IMR-90 (cell line): Measurements from ENCODE around the gene AUTS2. TPM values are rescaled to one million over a fixed set of nuclear protein-coding genes. Genes with fewer than 3 reads are reported as not detected.

ENCODE experiments used
- ATAC-seq: fragments of 200-7000 bp; cut with Tn5 transposase; 2 replicates; pipeline ENCODE4 v1.9.1; 2020; ENCODE audit warnings: low read depth, mild to moderate bottlenecking, moderate library complexity
- BruUV-seq: library from RNA; stranded (reverse); fragments of 400-500 nt; replicated peaks from 2 replicates; lab custom pipeline; 2021; lab: Mats Ljungman, UMichigan
- CTCF ChIA-PET: fragments of 300-600 bp; formaldehyde crosslinking; extraction: SDS; loops from one replicate; lab custom pipeline; 2021; ENCODE audit warnings: antibody characterized with exemption; lab: Yijun Ruan, JAX
- POLR2A ChIA-PET: fragments of 300-600 bp; sonication (Branson Sonifier 250); formaldehyde crosslinking; loops from one replicate; lab custom pipeline; 2022; ENCODE audit warnings: antibody characterized with exemption; ENCODE audit not compliant: unreplicated experiment; lab: Charles Lee
- DNase-seq: peaks from one replicate; pipeline ENCODE4 v3.0.0; 2013
- H2AFZ ChIP-seq: replicated peaks from 2 replicates; pipeline ENCODE3; 2013; ENCODE audit warnings: low read length, mild to moderate bottlenecking; ENCODE audit not compliant: poor library complexity
- H2AK5ac ChIP-seq: 2 replicates; pipeline ENCODE4 v1.6.1; 2013; ENCODE audit warnings: low read depth, low read length, inconsistent platforms
- H2AK9ac ChIP-seq: replicated peaks from 2 replicates; pipeline ENCODE3; 2013; ENCODE audit warnings: mild to moderate bottlenecking, low read depth, low read length, moderate library complexity; ENCODE audit not compliant: poor library complexity
- H2BK120ac ChIP-seq: 2 replicates; pipeline ENCODE4 v1.6.1; 2013; ENCODE audit warnings: low read depth, low read length, inconsistent platforms
- H2BK15ac ChIP-seq: 3 replicates; pipeline ENCODE4 v1.6.1; 2013; ENCODE audit warnings: low read depth, low read length, inconsistent platforms
- H2BK20ac ChIP-seq: 2 replicates; pipeline ENCODE4 v1.6.1; 2013; ENCODE audit warnings: low read depth, mild to moderate bottlenecking, inconsistent platforms, low read length, moderate library complexity
- H2BK5ac ChIP-seq: 2 replicates; pipeline ENCODE4 v1.6.1; 2013; ENCODE audit warnings: mild to moderate bottlenecking, low read depth, low read length, inconsistent platforms; ENCODE audit not compliant: poor library complexity, severe bottlenecking
- H3K14ac ChIP-seq: replicated peaks from 2 replicates; pipeline ENCODE4 v1.6.1; 2013; ENCODE audit warnings: low read depth, low read length, inconsistent platforms
- H3K18ac ChIP-seq: 2 replicates; pipeline ENCODE4 v1.6.1; 2013; ENCODE audit warnings: low read depth, low read length, control low read depth
- H3K23ac ChIP-seq: 2 replicates; pipeline ENCODE4 v1.6.1; 2013; ENCODE audit warnings: low read depth, low read length, inconsistent platforms
- H3K27ac ChIP-seq: 2 replicates; pipeline ENCODE4 v1.5.1; 2013; ENCODE audit warnings: mild to moderate bottlenecking, control low read depth, low read length; ENCODE audit not compliant: insufficient read depth
- H3K27me3 ChIP-seq: 2 replicates; pipeline ENCODE4 v1.6.1; 2013; ENCODE audit warnings: low read length; ENCODE audit not compliant: control insufficient read depth, insufficient read depth
- H3K36me3 ChIP-seq: 2 replicates; pipeline ENCODE4 v1.6.1; 2013; ENCODE audit warnings: low read length, mixed read lengths; ENCODE audit not compliant: control insufficient read depth, insufficient read depth
- H3K4ac ChIP-seq: 2 replicates; pipeline ENCODE4 v1.6.1; 2013; ENCODE audit warnings: low read depth, low read length, inconsistent platforms
- H3K4me1 ChIP-seq: 2 replicates; pipeline ENCODE4 v1.6.1; 2013; ENCODE audit warnings: low read length, mixed read lengths; ENCODE audit not compliant: control insufficient read depth, insufficient read depth
- H3K4me2 ChIP-seq: 2 replicates; pipeline ENCODE4 v1.6.1; 2013; ENCODE audit warnings: low read depth, mild to moderate bottlenecking, control low read depth, low read length, moderate library complexity
- H3K4me3 ChIP-seq: 2 replicates; pipeline ENCODE4 v1.5.1; 2013; ENCODE audit warnings: low read depth, mild to moderate bottlenecking, control low read depth, low read length, moderate library complexity; ENCODE audit not compliant: insufficient read depth
- H3K56ac ChIP-seq: 2 replicates; pipeline ENCODE4 v1.6.1; 2013; ENCODE audit warnings: low read length, inconsistent platforms; ENCODE audit not compliant: insufficient read depth; ENCODE audit errors: extremely low read depth
- H3K79me1 ChIP-seq, 2 experiments: 2 replicates each; pipeline ENCODE4 v1.6.1; 2013; ENCODE audit warnings: low read length in 2 of 2, inconsistent platforms in 1 of 2, low read depth in 1 of 2
- H3K9ac ChIP-seq: 2 replicates; pipeline ENCODE4 v1.6.1; 2013; ENCODE audit warnings: low read depth, low read length, control low read depth
- H3K9me1 ChIP-seq: 2 replicates; pipeline ENCODE4 v1.6.1; 2013; ENCODE audit warnings: low read length, inconsistent platforms; ENCODE audit not compliant: insufficient read depth
- H3K9me3 ChIP-seq: 2 replicates; pipeline ENCODE4 v1.6.1; 2013; ENCODE audit warnings: low read length; ENCODE audit not compliant: control insufficient read depth, insufficient read depth
- H4K20me1 ChIP-seq: 2 replicates; pipeline ENCODE4 v1.6.1; 2013; ENCODE audit warnings: low read length, inconsistent platforms; ENCODE audit not compliant: insufficient read depth
- H4K5ac ChIP-seq: 2 replicates; pipeline ENCODE4 v1.6.1; 2013; ENCODE audit warnings: mild to moderate bottlenecking, low read depth, low read length, control low read depth
- H4K8ac ChIP-seq, 2 experiments: 2 replicates each; pipeline ENCODE4 v1.6.1; 2013; ENCODE audit warnings: low read depth in 2 of 2, low read length in 2 of 2, control low read depth in 1 of 2, inconsistent platforms in 1 of 2
- H4K91ac ChIP-seq: 2 replicates; pipeline ENCODE4 v1.6.1; 2013; ENCODE audit warnings: low read depth, low read length, inconsistent platforms; ENCODE audit not compliant: insufficient read depth
- BHLHE40 ChIP-seq: fragments of 150-350 bp; IDR thresholded peaks from 2 replicates; pipeline ENCODE4 v1.6.1; 2016; ENCODE audit warnings: mild to moderate bottlenecking, low read depth, low read length
- CHD1 ChIP-seq: IDR thresholded peaks from 2 replicates; pipeline ENCODE4 v1.6.1; 2012; ENCODE audit warnings: low read depth, low read length, improper control_type of control experiment
- ELK1 ChIP-seq: fragments of 150-350 bp; IDR thresholded peaks from 2 replicates; pipeline ENCODE4 v1.6.1; 2016; ENCODE audit warnings: low read depth, mild to moderate bottlenecking, low read length, moderate library complexity, borderline replicate concordance
- FOS ChIP-seq: fragments of 150-350 bp; IDR thresholded peaks from 2 replicates; pipeline ENCODE4 v1.6.1; 2016; ENCODE audit warnings: low read depth, low read length
- MAFK ChIP-seq: IDR thresholded peaks from 2 replicates; pipeline ENCODE4 v1.6.1; 2012; ENCODE audit warnings: low read depth, low read length, improper control_type of control experiment
- NFE2L2 ChIP-seq: fragments of 150-350 bp; IDR thresholded peaks from 2 replicates; pipeline ENCODE4 v1.6.1; 2016; ENCODE audit warnings: low read depth, mild to moderate bottlenecking, low read length
- POLR2A ChIP-seq: IDR thresholded peaks from 2 replicates; pipeline ENCODE4 v1.6.1; 2012; ENCODE audit warnings: mild to moderate bottlenecking, low read depth, low read length
- RAD21 ChIP-seq: IDR thresholded peaks from 2 replicates; pipeline ENCODE4 v1.6.1; 2012; ENCODE audit warnings: low read length, improper control_type of control experiment
- SMC3 ChIP-seq: fragments of 150-350 bp; IDR thresholded peaks from 2 replicates; pipeline ENCODE4 v1.6.1; 2016; ENCODE audit warnings: low read depth, mild to moderate bottlenecking, antibody characterized with exemption, low read length, moderate library complexity
- USF2 ChIP-seq: fragments of 150-350 bp; IDR thresholded peaks from 2 replicates; pipeline ENCODE4 v1.6.1; 2017; ENCODE audit warnings: mild to moderate bottlenecking, antibody characterized with exemption, low read length, low read depth
- WGBS, 2 experiments: methylation state at CpG; one replicate each; pipeline versions ENCODE4 v1.1.5 to v1.1.7; 2013; ENCODE audit warnings: missing lambda C conversion rate in 2 of 2; ENCODE audit not compliant: insufficient read length in 1 of 2; ENCODE audit errors: extremely low coverage in 2 of 2; 5-methylcytosine and 5-hydroxymethylcytosine counted together
- dilution Hi-C: fragments of 300-500 bp; cut with HindIII; formaldehyde crosslinking; loops from one replicate; pipeline ENCODE4 v1.14.3; 2018; ENCODE audit warnings: low sequenced_read_pairs; ENCODE audit not compliant: unreplicated experiment
- in situ Hi-C: fragments of 300-500 bp; cut with MboI; formaldehyde crosslinking; loops from 3 replicates; pipeline ENCODE4 v1.14.3; 2019; ENCODE audit warnings: low sequenced_read_pairs, inconsistent platforms, mixed read lengths
- intact Hi-C: fragments of 100-400 bp; cut with micrococcal nuclease; formaldehyde crosslinking; loops from 2 replicates; pipeline ENCODE4 v1.10.0; 2022
- polyA plus RNA-seq, 3 experiments: library from polyadenylated mRNA; depleted of rRNA; stranded (reverse); fragments of >200 nt; gene quantifications; 2 replicates each; pipeline ENCODE4 v1.2.3, GENCODE V29; 2012; ENCODE audit warnings: low replicate concordance in 1 of 3
- total RNA-seq: library from RNA; depleted of rRNA; stranded (reverse); fragments of >200 nt; gene quantifications from 2 replicates; pipeline ENCODE4 v1.2.3, GENCODE V29; 2012

The AUTS2 gene
- total and polyA plus RNA-seq, 2 of the 4 experiments (the other 2 are of a cell fraction), result 0.90 to 3.0 TPM

GRCh38 chr7:70704831-70705346, 1106.6 kb downstream of the AUTS2 start:
- ChIA-PET CTCF (no interaction called here), POLR2A (no interaction called here)
- no peak overlapping the region for H3K4ac ChIP-seq
- BruUV-seq, result no TSS peak
- H3K4me2 ChIP-seq, result no peak overlapping the region
- no peak overlapping the region for H2AK9ac ChIP-seq
- H2BK120ac ChIP-seq, result no peak overlapping the region
- intact Hi-C loops, result no loop called here
- no peak overlapping the region for H4K5ac ChIP-seq
- no peak overlapping the region for H2AFZ ChIP-seq
- dilution Hi-C loops, result no loop called here
- H3K27ac ChIP-seq, result no peak overlapping the region
- no peak overlapping the region for H2BK15ac ChIP-seq
- H3K79me1 ChIP-seq, result peaks cover 4 to 16% of the 10 kb centered on the region in 2 experiments; a peak in 2 of 4 replicates
- H2AK5ac ChIP-seq, result no peak overlapping the region
- H3K9me1 ChIP-seq, result no peaks in the 10 kb centered on the region
- peaks cover 3% of the 10 kb centered on the region; the same call in 1 of the 2 replicates for H3K4me1 ChIP-seq
- no peaks in the 10 kb centered on the region for H3K36me3 ChIP-seq
- in situ Hi-C loops, result no loop called here
- no peaks in the 10 kb centered on the region for H3K27me3 ChIP-seq
- ATAC-seq (no peak), DNase-seq (no peak)
- H4K8ac ChIP-seq, result no peak overlapping the region
- H3K9ac ChIP-seq, result no peak overlapping the region
- H3K56ac ChIP-seq, result no peak overlapping the region
- no peak overlapping the region for H2BK20ac ChIP-seq
- no peaks in the 10 kb centered on the region for H3K9me3 ChIP-seq
- H3K23ac ChIP-seq, result no peak overlapping the region
- TF ChIP-seq SMC3, result no peak
- no peak for TF ChIP-seq NFE2L2
- TF ChIP-seq USF2, result no peak
- TF ChIP-seq FOS, result no peak
- TF ChIP-seq RAD21, result no peak
- TF ChIP-seq MAFK, result no peak
- TF ChIP-seq POLR2A, result no peak
- TF ChIP-seq BHLHE40, result no peak
- no peak for TF ChIP-seq CHD1
- no peak for TF ChIP-seq ELK1
- H3K18ac ChIP-seq, result no peak overlapping the region
- H3K14ac ChIP-seq, result no peak overlapping the region
- no peak overlapping the region for H2BK5ac ChIP-seq
- WGBS, 2 experiments, result no CpG with 5 or more reads among the region's 5 CpGs
- 0 out of 2 replicates have a peak, but pooled peaks cover 3% of the 10 kb centered on the region for H4K20me1 ChIP-seq
- no peak overlapping the region for H4K91ac ChIP-seq
- H3K4me3 ChIP-seq, result no peak overlapping the region
